ENCODE measurements around the gene TPCN1.
A peak's percentile ranks its signal among the peaks of the same experiment; 100 is the strongest.

TPCN1 gene

GRCh38 chr12:113242560-113242959, 21.3 kb downstream of the TPCN1 start:
- no peak for DNase-seq

- no peak for DNase-seq
Observed at GRCh38 chr12:113244047-113244460, 22.8 kb downstream of the TPCN1 start.

- DNase-seq: no peak
Observed at GRCh38 chr12:113244478-113244958, 23.3 kb downstream of the TPCN1 start.

GRCh38 chr12:113245695-113246477, 24.6 kb downstream of the TPCN1 start:
- peak; percentile 79 for DNase-seq

- DNase-seq: no peak
Observed at GRCh38 chr12:113246478-113247122, 25.3 kb downstream of the TPCN1 start.

- DNase-seq: peak; percentile 47
Observed at GRCh38 chr12:113247123-113248050, 26.1 kb downstream of the TPCN1 start.

GRCh38 chr12:113248051-113248825, 27.0 kb downstream of the TPCN1 start:
- no peak for DNase-seq

GRCh38 chr12:113248842-113249435, 27.7 kb downstream of the TPCN1 start:
- DNase-seq: no peak

- no peak for DNase-seq
Observed at GRCh38 chr12:113249546-113249945, 28.3 kb downstream of the TPCN1 start.

GRCh38 chr12:113250045-113250444, 28.8 kb downstream of the TPCN1 start:
- DNase-seq: no peak

GRCh38 chr12:113251404-113252070, 30.3 kb downstream of the TPCN1 start:
- no peak for DNase-seq

GRCh38 chr12:113252494-113252893, 31.2 kb downstream of the TPCN1 start:
- DNase-seq: no peak

- DNase-seq: no peak
Observed at GRCh38 chr12:113253532-113254285, 32.4 kb downstream of the TPCN1 start.

GRCh38 chr12:113254298-113254697, 33.0 kb downstream of the TPCN1 start:
- no peak for DNase-seq

- no peak for DNase-seq
Observed at GRCh38 chr12:113257564-113257963, 36.3 kb downstream of the TPCN1 start.

- DNase-seq: no peak
Observed at GRCh38 chr12:113260127-113260526, 38.9 kb downstream of the TPCN1 start.

GRCh38 chr12:113260636-113261300, 39.5 kb downstream of the TPCN1 start:
- no peak for DNase-seq

GRCh38 chr12:113261847-113262470, 40.7 kb downstream of the TPCN1 start:
- peak; percentile 17 for DNase-seq

- DNase-seq: no peak
Observed at GRCh38 chr12:113262710-113263109, 41.4 kb downstream of the TPCN1 start.
